CD4-positive, alpha-beta T cell treated with Interleukin-4 for 1 hour (primary cell): ENCODE measurements around the gene CDH13.
A peak's percentile ranks its signal among the peaks of the same experiment; 100 is the strongest.

Experiments
- DNase-seq, 2 donors: peaks; one replicate each; pipeline ENCODE4 v3.0.0-alpha.2; 2020 to 2022

Gene CDH13

GRCh38 chr16:82626791-82627261 lies at the start of gene CDH13:
Gene CDH13, plus strand, starts transcription at chr16:82626969.
- DNase-seq = no peak

- DNase-seq = peak in 1 of 2 donors; percentile 17
Measured at GRCh38 chr16:82580298-82580890, 46.4 kb upstream of the CDH13 start.

- DNase-seq = no peak
Measured at GRCh38 chr16:82582975-82583374, 43.8 kb upstream of the CDH13 start.

GRCh38 chr16:82583422-82583821 lies 43.3 kb upstream of the CDH13 start:
- DNase-seq = no peak

GRCh38 chr16:82584553-82585152 lies 42.1 kb upstream of the CDH13 start:
- no peak for DNase-seq

GRCh38 chr16:82585675-82586074 lies 41.1 kb upstream of the CDH13 start:
- DNase-seq = no peak

- no peak for DNase-seq
Measured at GRCh38 chr16:82586130-82586529, 40.6 kb upstream of the CDH13 start.

GRCh38 chr16:82587289-82587688 lies 39.5 kb upstream of the CDH13 start:
- no peak for DNase-seq

- DNase-seq = no peak
Measured at GRCh38 chr16:82589407-82589806, 37.4 kb upstream of the CDH13 start.

GRCh38 chr16:82594114-82594513 lies 32.7 kb upstream of the CDH13 start:
- no peak for DNase-seq

- DNase-seq = no peak
Measured at GRCh38 chr16:82598771-82599170, 28.0 kb upstream of the CDH13 start.

- DNase-seq = no peak
Measured at GRCh38 chr16:82601989-82602640, 24.7 kb upstream of the CDH13 start.

- no peak for DNase-seq
Measured at GRCh38 chr16:82603784-82604411, 22.9 kb upstream of the CDH13 start.

GRCh38 chr16:82605076-82605475 lies 21.7 kb upstream of the CDH13 start:
- no peak for DNase-seq

GRCh38 chr16:82605863-82606620 lies 20.7 kb upstream of the CDH13 start:
- DNase-seq = no peak

GRCh38 chr16:82609140-82609539 lies 17.6 kb upstream of the CDH13 start:
- DNase-seq = no peak

GRCh38 chr16:82612263-82612662 lies 14.5 kb upstream of the CDH13 start:
- no peak for DNase-seq

GRCh38 chr16:82616356-82616755 lies 10.4 kb upstream of the CDH13 start:
- DNase-seq = no peak

- DNase-seq = no peak
Measured at GRCh38 chr16:82621781-82622180, 5.0 kb upstream of the CDH13 start.

GRCh38 chr16:82623241-82623640 lies 3.5 kb upstream of the CDH13 start:
- no peak for DNase-seq

GRCh38 chr16:82625066-82625968 lies 1.5 kb upstream of the CDH13 start:
- DNase-seq = no peak

GRCh38 chr16:82628088-82628423 lies 1.3 kb downstream of the CDH13 start:
- DNase-seq = no peak
